ENCODE results near the gene RGS16. TPM values are rescaled to one million over a fixed set of nuclear protein-coding genes. Genes with fewer than 3 reads are reported as not detected.

Gene RGS16
- total RNA-seq, 1 donor from 2014 or later, result 7.8 TPM

Small RNAs within 50 kb of the gene (small RNA-seq; reads per million reads assigned to genes)
- not detected for gene RF00017

Other genes starting within 250 kb of the RGS16 start
- 435 TPM for gene GLUL, start 212.6 kb downstream of the RGS16 start, total RNA-seq
- gene TEDDM1, start 203.7 kb downstream of the RGS16 start, total RNA-seq, result not detected
- not detected for gene RGSL1, start 154.2 kb downstream of the RGS16 start, total RNA-seq
- gene RNASEL, start 15.1 kb downstream of the RGS16 start, total RNA-seq, result 4.2 TPM
- not detected for gene RGS8, start 80.2 kb upstream of the RGS16 start, total RNA-seq
- 47.5 TPM for gene NPL, start 185.4 kb upstream of the RGS16 start, total RNA-seq
- 142 TPM for gene DHX9, start 235.0 kb upstream of the RGS16 start, total RNA-seq